ENCODE data around the gene RTKN. TPM values are rescaled to one million over a fixed set of nuclear protein-coding genes. Genes with fewer than 3 reads are reported as not detected.

Gene RTKN
- total RNA-seq, 1 experiment from 2014 or later = 87.1 TPM

DNA sequence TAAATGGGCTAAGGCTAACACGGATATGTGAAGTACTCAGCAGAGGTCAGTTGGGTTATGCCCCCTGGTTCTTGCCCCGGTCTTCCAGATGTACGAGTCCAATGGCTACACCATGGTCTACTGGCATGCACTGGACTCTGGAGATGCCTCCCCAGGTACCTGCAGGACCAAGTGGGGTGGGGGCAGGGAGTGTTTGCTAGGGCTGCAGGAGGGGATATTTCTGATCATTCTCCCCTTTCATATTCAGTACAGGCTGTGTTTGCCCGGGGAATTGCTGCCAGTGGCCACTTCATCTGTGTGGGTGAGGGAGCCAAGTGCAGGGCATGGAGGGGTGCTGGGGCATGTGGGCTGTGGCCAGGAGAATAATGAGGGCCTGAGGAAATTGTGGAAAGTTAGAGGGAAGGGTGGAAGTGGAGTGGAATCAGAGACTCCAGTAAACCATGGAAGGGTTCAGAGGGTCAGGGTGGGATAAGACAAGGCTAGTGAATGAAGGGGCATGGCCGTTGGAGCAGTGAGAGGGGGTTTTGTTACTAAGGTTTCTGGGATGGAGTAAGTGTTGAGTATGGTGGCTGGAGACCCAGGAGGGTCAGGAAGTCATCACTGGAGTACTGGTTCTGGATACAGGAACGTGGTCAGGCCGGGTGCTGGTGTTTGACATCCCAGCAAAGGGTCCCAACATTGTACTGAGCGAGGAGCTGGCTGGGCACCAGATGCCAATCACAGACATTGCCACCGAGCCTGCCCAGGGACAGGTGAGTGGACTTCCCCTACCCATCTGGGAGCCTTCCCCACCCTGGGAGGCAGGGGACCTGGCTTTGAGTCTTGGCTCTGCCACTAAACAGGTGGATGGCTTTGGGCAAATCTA, 18.3 kb downstream of the RTKN start:
- H4K20me1 ChIP-seq (ENCODE audit: control insufficient read depth, insufficient read depth, insufficient read length) = no peaks in the 10 kb centered on the region
- H3K27me3 ChIP-seq (ENCODE audit: insufficient read depth, low read length) = no peaks in the 10 kb centered on the region
- no peak overlapping the region for H3K4me2 ChIP-seq (ENCODE audit: insufficient read depth, insufficient read length, low read length)
- no peak overlapping the region for H2BK15ac ChIP-seq (ENCODE audit: low read depth, low read length)
- H4K91ac ChIP-seq (ENCODE audit: insufficient read length, low read depth, low read length) = no peak overlapping the region
- no peak overlapping the region for H4K8ac ChIP-seq (replicated peaks; ENCODE audit: insufficient read length, low read depth, low read length)
- H3T11ph ChIP-seq (ENCODE audit: low read length) = no peak overlapping the region
- WGBS (ENCODE audit: extremely low coverage, insufficient read length, low lambda C conversion rate) = no CpG with 5 or more reads among the region's 9 CpGs
- H3K4ac ChIP-seq (ENCODE audit: low read depth, low read length) = no peak overlapping the region
- no peak overlapping the region for H3K27ac Mint-ChIP-seq
- no peaks in the 10 kb centered on the region; a peak in 1 of 5 replicates for H3K9me3 Mint-ChIP-seq
- H3K9ac ChIP-seq (ENCODE audit: extremely low read depth, insufficient read length, low read length) = no peak overlapping the region
- no peak overlapping the region for H3K23ac ChIP-seq (ENCODE audit: insufficient read length, low read depth, low read length)
- H3K79me2 ChIP-seq (ENCODE audit: insufficient read depth, low read length) = no peaks in the 10 kb centered on the region
- no peak overlapping the region for H3K27ac ChIP-seq (ENCODE audit: insufficient read length, low read depth, low read length)
- peak overlapping the region; percentile 94 to 98; a peak in 3 of 5 replicates for H3K4me3 Mint-ChIP-seq
- no peak for DNase-seq
- H3K4me1 Mint-ChIP-seq = peaks cover 11 to 14% of the 10 kb centered on the region in 2 experiments
- H2AFZ ChIP-seq (ENCODE audit: low read length) = no peak overlapping the region
- H3K18ac ChIP-seq (ENCODE audit: insufficient read length, low read depth, low read length) = no peak overlapping the region
- no peak overlapping the region for H3K14ac ChIP-seq (ENCODE audit: insufficient read depth, low read length)
- H2BK120ac ChIP-seq (ENCODE audit: low read depth, low read length, poor library complexity, severe bottlenecking) = no peak overlapping the region
- H2BK12ac ChIP-seq (ENCODE audit: insufficient read length, low read depth, low read length) = no peak overlapping the region
- H3K27me3 Mint-ChIP-seq (ENCODE audit: low read depth) = peaks cover 25% of the 10 kb centered on the region
- H4K5ac ChIP-seq (ENCODE audit: insufficient read length, low read depth, low read length) = no peak overlapping the region
- H3K56ac ChIP-seq (ENCODE audit: insufficient read length, low read depth, low read length) = no peak overlapping the region
- H3K79me1 ChIP-seq (ENCODE audit: insufficient read depth, low read depth, low read length, poor library complexity, severe bottlenecking) = no peaks in the 10 kb centered on the region
- peaks cover 17 to 46% (median 42%) of the 10 kb centered on the region in 3 experiments for H3K36me3 Mint-ChIP-seq (ENCODE audit: insufficient read depth in 1 of 3, low read depth in 3 of 3)
- peaks cover 9% of the 10 kb centered on the region for H3K23me2 ChIP-seq (ENCODE audit: insufficient read length, low read depth, low read length, poor library complexity, severe bottlenecking)
- H2BK5ac ChIP-seq (ENCODE audit: insufficient read length, low read length) = no peak overlapping the region
- H2AK5ac ChIP-seq (ENCODE audit: insufficient read length, low read length) = no peak overlapping the region
- no peaks in the 10 kb centered on the region for H3K4me1 ChIP-seq (ENCODE audit: insufficient read depth, low read length)
- H2BK20ac ChIP-seq (ENCODE audit: low read depth, low read length, poor library complexity, severe bottlenecking) = no peak overlapping the region
- no peaks in the 10 kb centered on the region for H3K9me3 ChIP-seq (ENCODE audit: control insufficient read depth, low read depth, low read length)
- TF ChIP-seq, protein P1, sequence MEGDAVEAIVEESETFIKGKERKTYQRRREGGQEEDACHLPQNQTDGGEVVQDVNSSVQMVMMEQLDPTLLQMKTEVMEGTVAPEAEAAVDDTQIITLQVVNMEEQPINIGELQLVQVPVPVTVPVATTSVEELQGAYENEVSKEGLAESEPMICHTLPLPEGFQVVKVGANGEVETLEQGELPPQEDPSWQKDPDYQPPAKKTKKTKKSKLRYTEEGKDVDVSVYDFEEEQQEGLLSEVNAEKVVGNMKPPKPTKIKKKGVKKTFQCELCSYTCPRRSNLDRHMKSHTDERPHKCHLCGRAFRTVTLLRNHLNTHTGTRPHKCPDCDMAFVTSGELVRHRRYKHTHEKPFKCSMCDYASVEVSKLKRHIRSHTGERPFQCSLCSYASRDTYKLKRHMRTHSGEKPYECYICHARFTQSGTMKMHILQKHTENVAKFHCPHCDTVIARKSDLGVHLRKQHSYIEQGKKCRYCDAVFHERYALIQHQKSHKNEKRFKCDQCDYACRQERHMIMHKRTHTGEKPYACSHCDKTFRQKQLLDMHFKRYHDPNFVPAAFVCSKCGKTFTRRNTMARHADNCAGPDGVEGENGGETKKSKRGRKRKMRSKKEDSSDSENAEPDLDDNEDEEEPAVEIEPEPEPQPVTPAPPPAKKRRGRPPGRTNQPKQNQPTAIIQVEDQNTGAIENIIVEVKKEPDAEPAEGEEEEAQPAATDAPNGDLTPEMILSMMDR (conservative IDR thresholded peaks at IDR 0.05) = no peak
